K562 (cell line): ENCODE measurements around the gene IQSEC3. TPM values are rescaled to one million over a fixed set of nuclear protein-coding genes. Genes with fewer than 3 reads are reported as not detected.

Experiments used
- ATAC-seq: fragments of 200-7000 bp; cut with Tn5 transposase; 3 replicates; pipeline ENCODE4 v1.9.1; 2020; ENCODE audit warnings: moderate library complexity
- BruUV-seq: library from RNA; stranded (reverse); fragments of 400-500 nt; replicated peaks from 2 replicates; lab custom pipeline; 2021; lab: Mats Ljungman, UMichigan
- CTCF ChIA-PET: fragments of 300-600 bp; formaldehyde crosslinking; extraction: SDS; loops from one replicate; lab custom pipeline; 2021; ENCODE audit warnings: low intra/inter-chr PET ratio; lab: Yijun Ruan, JAX
- POLR2A ChIA-PET: fragments of 300-600, 350-650 bp; sonication (Branson Sonifier 250); formaldehyde crosslinking; extraction: SDS; loops from one replicate; lab custom pipeline; 2021; ENCODE audit warnings: antibody characterized with exemption, inconsistent platforms; lab: Yijun Ruan, JAX
- DNase-seq, 4 experiments: peaks; one replicate each; pipeline versions ENCODE4 v3.0.0 to v3.0.0-alpha.2; 2011 to 2018; ENCODE audit warnings: low spot score in 3 of 4, mixed read lengths in 3 of 4; ENCODE audit errors: extremely low read depth in 1 of 4
- FAIRE-seq: peaks from 2 replicates; lab custom pipeline; 2011; peaks lifted over from hg19 to GRCh38; lab: Jason Lieb, UNC
- H2AFZ ChIP-seq: 2 replicates; pipeline ENCODE4 v1.6.0; 2011; ENCODE audit warnings: low read depth, low read length, control low read depth, inconsistent platforms
- H3K27ac ChIP-seq: fragments of 200-600 bp; 3 replicates; pipeline ENCODE4 v1.8.0; 2011; ENCODE audit warnings: low read depth, mild to moderate bottlenecking, control low read depth, inconsistent platforms, low read length, moderate library complexity, mixed read lengths; ENCODE audit errors: extremely low read depth
- H3K27me3 ChIP-seq, 2 experiments: fragments of 300-600 bp in 1 of 2; 2 replicates in 1 of 2; 3 replicates in 1 of 2; pipeline versions ENCODE4 v1.6.0 to v1.8.0; 2011; ENCODE audit warnings: inconsistent platforms in 2 of 2, low read length in 2 of 2, mild to moderate bottlenecking in 1 of 2, mixed read lengths in 1 of 2, moderate library complexity in 1 of 2; ENCODE audit not compliant: control insufficient read depth in 2 of 2, insufficient read depth in 2 of 2
- H3K36me3 ChIP-seq: fragments of 300-600 bp; 3 replicates; pipeline ENCODE4 v1.8.0; 2011; ENCODE audit warnings: mild to moderate bottlenecking, low read length, inconsistent platforms; ENCODE audit not compliant: control insufficient read depth, insufficient read depth
- H3K4me1 ChIP-seq, 2 experiments: fragments of 200-600 bp in 1 of 2; replicated peaks in 1 of 2; 2 replicates in 1 of 2; 3 replicates in 1 of 2; pipeline versions ENCODE4 v1.5.1 to v1.8.0; 2011; ENCODE audit warnings: inconsistent platforms in 2 of 2, low read length in 2 of 2, mild to moderate bottlenecking in 1 of 2, mixed read lengths in 1 of 2, moderate library complexity in 1 of 2; ENCODE audit not compliant: control insufficient read depth in 2 of 2, insufficient read depth in 2 of 2
- H3K4me2 ChIP-seq: 2 replicates; pipeline ENCODE4 v1.6.1; 2011; ENCODE audit warnings: low read length, control low read depth, inconsistent platforms, mixed read lengths; ENCODE audit not compliant: insufficient read depth
- H3K4me3 ChIP-seq: fragments of 200-600 bp; sonication (generic), shearing (Covaris generic); 2 replicates; pipeline ENCODE4 v1.5.1; 2016; ENCODE audit warnings: control low read depth, inconsistent platforms
- H3K79me2 ChIP-seq: fragments of 200-600 bp; 3 replicates; pipeline ENCODE4 v1.8.0; 2011; ENCODE audit warnings: low read length, inconsistent platforms; ENCODE audit not compliant: control insufficient read depth, insufficient read depth
- H3K9ac ChIP-seq, 2 experiments: 2 replicates each; pipeline versions ENCODE4 v1.6.0 to v1.6.1; 2011; ENCODE audit warnings: low read depth in 2 of 2, low read length in 2 of 2, control low read depth in 1 of 2, inconsistent platforms in 1 of 2, mild to moderate bottlenecking in 1 of 2, mixed read lengths in 1 of 2; ENCODE audit not compliant: insufficient read depth in 1 of 2
- H3K9me1 ChIP-seq: one replicate; pipeline ENCODE4 v1.6.0; 2011; ENCODE audit warnings: inconsistent platforms, mild to moderate bottlenecking, low read length, moderate library complexity; ENCODE audit not compliant: control insufficient read depth, insufficient read depth
- H3K9me3 ChIP-seq: replicated peaks from 2 replicates; pipeline ENCODE4 v1.5.1; 2011; ENCODE audit warnings: low read depth, low read length, inconsistent platforms; ENCODE audit not compliant: control insufficient read depth, insufficient read depth
- H4K20me1 ChIP-seq: replicated peaks from 2 replicates; pipeline ENCODE4 v1.6.1; 2011; ENCODE audit warnings: low read length, inconsistent platforms, mixed read lengths; ENCODE audit not compliant: control insufficient read depth, insufficient read depth
- CHD7 ChIP-seq: fragments of 200-600 bp; sonication (generic); IDR thresholded peaks from one replicate; pipeline ENCODE4 v1.6.1; 2012; ENCODE audit warnings: mild to moderate bottlenecking, low read depth, low read length, inconsistent platforms
- HMG20A ChIP-seq: fragments of 450-650 bp; formaldehyde crosslinking; conservative IDR thresholded peaks from 2 replicates; pipeline ENCODE4 v1.4.0; 2020; ENCODE audit warnings: mild to moderate bottlenecking, mixed read lengths
- KDM4B ChIP-seq, 2 experiments: fragments of 450-650 bp in 1 of 2; sonication (generic) in 1 of 2; IDR thresholded peaks; 2 replicates each; pipeline ENCODE4 v1.6.1; 2016 to 2017; ENCODE audit warnings: borderline replicate concordance in 2 of 2, antibody characterized with exemption in 1 of 2, low read depth in 1 of 2, mild to moderate bottlenecking in 1 of 2
- WGBS: fragments of 100-300 bp; shearing (Covaris generic); methylation state at CpG from one replicate; pipeline ENCODE4 v1.1.6; 2016; ENCODE audit warnings: low coverage, mixed read lengths; ENCODE audit not compliant: insufficient coverage; ENCODE audit errors: missing lambda C conversion rate; 5-methylcytosine and 5-hydroxymethylcytosine counted together
- in situ Hi-C: fragments of 300-500 bp; cut with MboI; formaldehyde crosslinking; loops from 4 replicates; pipeline ENCODE4 v1.15.0; 2018; ENCODE audit warnings: inconsistent platforms, mixed read lengths
- intact Hi-C: fragments of 100-400 bp; cut with micrococcal nuclease; formaldehyde crosslinking; loops from 2 replicates; pipeline ENCODE4 v1.14.2; 2022
- polyA plus RNA-seq, 8 experiments: library from polyadenylated mRNA; depleted of rRNA in 4 of 8; stranded (reverse) in 5 of 8; unstranded in 3 of 8; fragments of >200 nt; fragmentation: Nextera tagmentation in 2 of 8; fragmentation: Illumina TruSeq in 1 of 8; extraction: Ambion mirVana in 2 of 8; extraction: Trizol in 1 of 8; gene quantifications; 2 replicates each; pipeline versions ENCODE4 v1.2.1 to v1.2.3, GENCODE V29; 2011 to 2014; ENCODE audit warnings: inconsistent platforms in 1 of 8, missing spikeins in 1 of 8
- total RNA-seq, 7 experiments: library from RNA; depleted of rRNA in 6 of 7; stranded (reverse); fragments of >200 nt in 6 of 7; fragmentation: Illumina TruSeq in 2 of 7; extraction: Trizol in 2 of 7; gene quantifications; 2 replicates each; pipeline versions ENCODE4 v1.2.1 to v1.2.3, GENCODE V29; 2011 to 2021; ENCODE audit warnings: low replicate concordance in 1 of 7

The IQSEC3 gene
- total and polyA plus RNA-seq, 9 of the 15 experiments (the other 6 are each of a cell fraction or from before 2014, with no cell fraction given) = under 0.01 to 0.25 (median 0.08) TPM; not detected in 3

GRCh38 chr12:225012-225411 lies 158.4 kb downstream of the IQSEC3 start:
- intact Hi-C loops = no loop called here
- TF ChIP-seq CHD7 (no peak), KDM4B (IDR thresholded peaks at IDR 0.05; ENCODE audit: borderline replicate concordance in 2 of 2, low read depth in 1 of 2) (no peak), HMG20A (CRISPR knock-in tag) (no peak)
- CTCF ChIA-PET = no interaction called here

More at GRCh38 chr12:225012-225411, 158.4 kb downstream of the IQSEC3 start:
- 0 out of 2 replicates have a peak, but pooled peaks cover 4% of the 10 kb centered on the region for H4K20me1 ChIP-seq
- H3K9ac ChIP-seq = no peak overlapping the region
- H3K79me2 ChIP-seq = no peaks in the 10 kb centered on the region
- no peak overlapping the region for H2AFZ ChIP-seq
- no TSS peak for BruUV-seq
- no peak overlapping the region for H3K4me2 ChIP-seq
- ATAC-seq (no peak), FAIRE-seq (no peak), DNase-seq (no peak)
- in situ Hi-C loops = no loop called here
- H3K27me3 ChIP-seq = peaks cover 13 to 81% of the 10 kb centered on the region in 2 experiments
- POLR2A ChIA-PET = interaction anchor here (0.6 kb wide), 1 partner anchor 110 kb away, joined by 3 read pairs; no protein-coding TSS in a partner anchor
- H3K9me3 ChIP-seq = no peaks in the 10 kb centered on the region
- peaks cover 0 to 1% of the 10 kb centered on the region in 2 experiments; a peak in 1 of 5 replicates for H3K4me1 ChIP-seq
- no peak overlapping the region for H3K27ac ChIP-seq
- H3K9me1 ChIP-seq = no peaks in the 10 kb centered on the region
- no peaks in the 10 kb centered on the region for H3K36me3 ChIP-seq
- 21% methylated on average over 12 of the region's 18 CpGs for WGBS
- H3K4me3 ChIP-seq = no peak overlapping the region
